HepG2 (cell line): ENCODE data around the gene CLEC10A.
"Not testable (repeated sequence)": the region's sequence is repeated elsewhere in the genome, so short reads cannot be mapped to it uniquely, and the experiment has no call there.

ENCODE experiments used
- BRCA1 ChIP-seq: sonication (generic); formaldehyde crosslinking; IDR thresholded peaks from 2 replicates; pipeline ENCODE4 v1.4.0; 2020; ENCODE audit warnings: missing genetic modification reagents
- POLR2AphosphoS5 ChIP-seq: IDR thresholded peaks from 2 replicates; pipeline ENCODE4 v1.6.1; 2012; ENCODE audit warnings: low read depth, low read length
- USF2 ChIP-seq, 2 experiments: sonication (generic) in 1 of 2; formaldehyde crosslinking in 1 of 2; IDR thresholded peaks; 2 replicates each; pipeline versions ENCODE4 v1.5.1 to v1.6.1; 2011 to 2020; ENCODE audit warnings: borderline replicate concordance in 1 of 2, low read depth in 1 of 2, low read length in 1 of 2, mild to moderate bottlenecking in 1 of 2, missing genetic modification reagents in 1 of 2, moderate library complexity in 1 of 2

GRCh38 chr17:7100641-7101379 is 20.8 kb upstream of the CLEC10A start:
- not testable (repeated sequence) for TF ChIP-seq POLR2AphosphoS5; USF2 (IDR thresholded peaks at IDR 0.05; ENCODE audit: low read depth, low read length); USF2 (CRISPR knock-in tag; IDR thresholded peaks at IDR 0.05; ENCODE audit: borderline replicate concordance); BRCA1
